GOT3 (cell line): Measurements from ENCODE around the gene TRIM56.
"Not testable (repeated sequence)": the region's sequence is repeated elsewhere in the genome, so short reads cannot be mapped to it uniquely, and the experiment has no call there.

Source experiments
- DNase-seq: peaks from one replicate; lab custom pipeline; 2025; ENCODE audit warnings: mixed read lengths; lab: John Stamatoyannopoulos, UW

Gene TRIM56

GRCh38 chr7:101089876-101090275 is 4.6 kb downstream of the TRIM56 start:
- DNase-seq = no peak

GRCh38 chr7:101092266-101092905 is 7.1 kb downstream of the TRIM56 start:
- not testable (repeated sequence) for DNase-seq

GRCh38 chr7:101093906-101094305 is 8.6 kb downstream of the TRIM56 start:
- no peak for DNase-seq

GRCh38 chr7:101094376-101094775 is 9.1 kb downstream of the TRIM56 start:
- DNase-seq = no peak

- no peak for DNase-seq
Measured at GRCh38 chr7:101094791-101095375, 9.6 kb downstream of the TRIM56 start.

GRCh38 chr7:101096331-101096956 is 11.2 kb downstream of the TRIM56 start:
- DNase-seq = no peak

GRCh38 chr7:101096957-101097347 is 11.7 kb downstream of the TRIM56 start:
- DNase-seq = no peak

- DNase-seq = no peak
Measured at GRCh38 chr7:101097561-101097960, 12.3 kb downstream of the TRIM56 start.

- peak; percentile 92 for DNase-seq
Measured at GRCh38 chr7:101099969-101100781, 14.9 kb downstream of the TRIM56 start.

GRCh38 chr7:101100858-101101847 is 15.9 kb downstream of the TRIM56 start:
- DNase-seq = no peak

GRCh38 chr7:101102026-101102425 is 16.7 kb downstream of the TRIM56 start:
- DNase-seq = no peak

- DNase-seq = not testable (repeated sequence)
Measured at GRCh38 chr7:101103701-101104100, 18.4 kb downstream of the TRIM56 start.

GRCh38 chr7:101104193-101104713 is 19.0 kb downstream of the TRIM56 start:
- no peak for DNase-seq

- no peak for DNase-seq
Measured at GRCh38 chr7:101104799-101105198, 19.5 kb downstream of the TRIM56 start.

GRCh38 chr7:101105248-101105647 is 20.0 kb downstream of the TRIM56 start:
- not testable (repeated sequence) for DNase-seq

GRCh38 chr7:101106386-101106785 is 21.1 kb downstream of the TRIM56 start:
- DNase-seq = no peak

GRCh38 chr7:101108330-101108857 is 23.1 kb downstream of the TRIM56 start:
- no peak for DNase-seq

- DNase-seq = no peak
Measured at GRCh38 chr7:101108961-101109360, 23.7 kb downstream of the TRIM56 start.

- no peak for DNase-seq
Measured at GRCh38 chr7:101109368-101109767, 24.1 kb downstream of the TRIM56 start.

- no peak for DNase-seq
Measured at GRCh38 chr7:101111261-101111660, 26.0 kb downstream of the TRIM56 start.

GRCh38 chr7:101112233-101112632 is 27.0 kb downstream of the TRIM56 start:
- no peak for DNase-seq
